Coronary artery (tissue), 2 donors: Measurements from ENCODE around the gene ZNF76.

ENCODE experiments used
- DNase-seq: peaks from one replicate; pipeline ENCODE4 v3.0.0-alpha.2; 2017; ENCODE audit warnings: low spot score
- H3K27ac ChIP-seq, 2 donors: fragments of 200-600 bp; sonication (generic); one replicate each; pipeline ENCODE4 v1.5.1; 2016 to 2019
- H3K4me3 ChIP-seq: fragments of 200-600 bp; sonication (generic); 2 replicates; pipeline ENCODE4 v1.5.1; 2016; ENCODE audit warnings: mild to moderate bottlenecking, moderate library complexity
- CTCF ChIP-seq: fragments of 200-600 bp; sonication (generic); IDR thresholded peaks from one replicate; pipeline ENCODE4 v1.5.1; 2019; ENCODE audit warnings: antibody characterized with exemption

The ZNF76 gene

GRCh38 chr6:35309611-35310264 is 50.2 kb downstream of the ZNF76 start:
- peak; percentile 50 for DNase-seq
- Histone ChIP-seq H3K4me3 (no peak overlapping the region), H3K27ac (no peak overlapping the region)
- TF ChIP-seq CTCF, result no peak

- Histone ChIP-seq H3K4me3 (no peak overlapping the region), H3K27ac (no peak overlapping the region)
- peak; percentile 55 for DNase-seq
- no peak for TF ChIP-seq CTCF
These were observed 50.8 kb downstream of the ZNF76 start for GRCh38 chr6:35310265-35310831.

GRCh38 chr6:35311390-35312075 is 52.0 kb downstream of the ZNF76 start:
- DNase-seq, result peak; percentile 64
- no peak overlapping the region for H3K27ac ChIP-seq
- H3K4me3 ChIP-seq, result no peak overlapping the region
- TF ChIP-seq CTCF, result no peak

GRCh38 chr6:35312076-35312800 is 52.7 kb downstream of the ZNF76 start:
- no peak overlapping the region for H3K4me3 ChIP-seq
- TF ChIP-seq CTCF, result no peak
- H3K27ac ChIP-seq, result peak overlapping the region in 1 of 2 donors; percentile 41
- no peak for DNase-seq

GRCh38 chr6:35312807-35313206 is 53.3 kb downstream of the ZNF76 start:
- Histone ChIP-seq H3K4me3 (no peak overlapping the region), H3K27ac (peak overlapping the region in 1 of 2 donors; percentile 41)
- no peak for DNase-seq
- TF ChIP-seq CTCF, result no peak

GRCh38 chr6:35317483-35318195 is 58.1 kb downstream of the ZNF76 start:
- no peak for DNase-seq
- Histone ChIP-seq H3K27ac (no peak overlapping the region), H3K4me3 (peak overlapping the region; percentile 73)
- no peak for TF ChIP-seq CTCF
